ENCODE data around the gene PDE2A.

Gene PDE2A

GRCh38 chr11:72631806-72632731 is 42.2 kb downstream of the PDE2A start:
- Histone ChIP-seq H3K4me3 (ENCODE audit: low read depth, low read length) (no peak overlapping the region), H3K27me3 (replicated peaks) (no peaks in the 10 kb centered on the region), H3K27ac (no peak overlapping the region), H3K36me3 (replicated peaks) (no peaks in the 10 kb centered on the region)
- DNase-seq = no peak
- in situ Hi-C loops (cut with HindIII; ENCODE audit: low pct_ligation_motif_present, low sequenced_read_pairs) = no loop called here
- no peak for TF ChIP-seq CTCF (IDR thresholded peaks at IDR 0.05; ENCODE audit: low read depth, low read length, missing control alignments)

- Histone ChIP-seq H3K27ac (no peak overlapping the region), H3K27me3 (replicated peaks) (no peaks in the 10 kb centered on the region), H3K4me3 (ENCODE audit: low read depth, low read length) (no peak overlapping the region), H3K36me3 (replicated peaks) (no peaks in the 10 kb centered on the region)
- in situ Hi-C loops (cut with HindIII; ENCODE audit: low pct_ligation_motif_present, low sequenced_read_pairs) = no loop called here
- no peak for DNase-seq
- no peak for TF ChIP-seq CTCF (IDR thresholded peaks at IDR 0.05; ENCODE audit: low read depth, low read length, missing control alignments)
These were observed 43.9 kb downstream of the PDE2A start for GRCh38 chr11:72630104-72630852.

- no peak for TF ChIP-seq CTCF (IDR thresholded peaks at IDR 0.05; ENCODE audit: low read depth, low read length, missing control alignments)
- Histone ChIP-seq H3K4me3 (ENCODE audit: low read depth, low read length) (no peak overlapping the region), H3K27me3 (replicated peaks) (no peaks in the 10 kb centered on the region), H3K36me3 (replicated peaks) (no peaks in the 10 kb centered on the region), H3K27ac (no peak overlapping the region)
- no peak for DNase-seq
- in situ Hi-C loops (cut with HindIII; ENCODE audit: low pct_ligation_motif_present, low sequenced_read_pairs) = no loop called here
These were observed 45.0 kb downstream of the PDE2A start for GRCh38 chr11:72629266-72629665.

- in situ Hi-C loops (cut with HindIII; ENCODE audit: low pct_ligation_motif_present, low sequenced_read_pairs) = no loop called here
- H3K27ac ChIP-seq = no peak overlapping the region
- no peak overlapping the region for H3K4me3 ChIP-seq (ENCODE audit: low read depth, low read length)
- no peak for DNase-seq
- no peaks in the 10 kb centered on the region for H3K27me3 ChIP-seq (replicated peaks)
- H3K36me3 ChIP-seq (replicated peaks) = no peaks in the 10 kb centered on the region
- TF ChIP-seq CTCF (IDR thresholded peaks at IDR 0.05; ENCODE audit: low read depth, low read length, missing control alignments) = no peak
These were observed 46.5 kb downstream of the PDE2A start for GRCh38 chr11:72627594-72628281.

- Histone ChIP-seq H3K36me3 (replicated peaks) (no peaks in the 10 kb centered on the region), H3K4me3 (ENCODE audit: low read depth, low read length) (no peak overlapping the region), H3K27me3 (replicated peaks) (no peaks in the 10 kb centered on the region), H3K27ac (no peak overlapping the region)
- no peak for TF ChIP-seq CTCF (IDR thresholded peaks at IDR 0.05; ENCODE audit: low read depth, low read length, missing control alignments)
- in situ Hi-C loops (cut with HindIII; ENCODE audit: low pct_ligation_motif_present, low sequenced_read_pairs) = no loop called here
- no peak for DNase-seq
These were observed 47.7 kb downstream of the PDE2A start for GRCh38 chr11:72626414-72626936.

Data from brain microvascular endothelial cell (primary cell).